T-helper 2 cell treated with Interferon-gamma antibody and Interleukin-4, amounts not matched to agents 5 μg/mL and 100 μg/mL, for 36 hours (primary cell): Measurements from ENCODE around the gene APOA4.
"Not testable (repeated sequence)": the region's sequence is repeated elsewhere in the genome, so short reads cannot be mapped to it uniquely, and the experiment has no call there.

ENCODE experiments used
- DNase-seq: peaks from one replicate; pipeline ENCODE4 v3.0.0; 2021; ENCODE audit warnings: low spot score
- H3K27ac Mint-ChIP-seq: one replicate; pipeline ENCODE4 v1.8.0; 2021; ENCODE audit warnings: mild to moderate bottlenecking, mixed read lengths
- H3K27me3 Mint-ChIP-seq: one replicate; pipeline ENCODE4 v1.8.0; 2021; ENCODE audit warnings: low read depth, mixed read lengths
- H3K36me3 Mint-ChIP-seq: one replicate; pipeline ENCODE4 v1.8.0; 2021; ENCODE audit warnings: low read depth, mixed read lengths
- H3K4me1 Mint-ChIP-seq: one replicate; pipeline ENCODE4 v1.8.0; 2021; ENCODE audit warnings: low read depth, mixed read lengths
- H3K4me3 Mint-ChIP-seq: one replicate; pipeline ENCODE4 v1.8.0; 2022; ENCODE audit warnings: mild to moderate bottlenecking, moderate library complexity, mixed read lengths
- H3K9me3 Mint-ChIP-seq: one replicate; pipeline ENCODE4 v1.8.0; 2021; ENCODE audit warnings: mixed read lengths

Gene APOA4

GRCh38 chr11:116840746-116841296 is 17.7 kb upstream of the APOA4 start:
- no peaks in the 10 kb centered on the region for H3K27me3 Mint-ChIP-seq
- no peaks in the 10 kb centered on the region for H3K9me3 Mint-ChIP-seq
- no peak for DNase-seq
- H3K36me3 Mint-ChIP-seq = peaks cover 4% of the 10 kb centered on the region
- no peak overlapping the region for H3K27ac Mint-ChIP-seq
- no peak overlapping the region for H3K4me3 Mint-ChIP-seq
- peaks cover 8% of the 10 kb centered on the region for H3K4me1 Mint-ChIP-seq

- no peak overlapping the region for H3K27ac Mint-ChIP-seq
- H3K36me3 Mint-ChIP-seq = peaks cover 3% of the 10 kb centered on the region
- no peaks in the 10 kb centered on the region for H3K9me3 Mint-ChIP-seq
Observed at GRCh38 chr11:116840224-116840745, 17.2 kb upstream of the APOA4 start.

GRCh38 chr11:116838321-116839084 is 15.4 kb upstream of the APOA4 start:
- no peak for DNase-seq
- H3K4me3 Mint-ChIP-seq = no peak overlapping the region
- H3K27ac Mint-ChIP-seq = no peak overlapping the region
- no peaks in the 10 kb centered on the region for H3K9me3 Mint-ChIP-seq
- H3K36me3 Mint-ChIP-seq = no peaks in the 10 kb centered on the region
- H3K4me1 Mint-ChIP-seq = peaks cover 14% of the 10 kb centered on the region
- H3K27me3 Mint-ChIP-seq = peaks cover 3% of the 10 kb centered on the region

More at GRCh38 chr11:116840224-116840745, 17.2 kb upstream of the APOA4 start:
- no peaks in the 10 kb centered on the region for H3K27me3 Mint-ChIP-seq
- H3K4me1 Mint-ChIP-seq = peaks cover 10% of the 10 kb centered on the region
- H3K4me3 Mint-ChIP-seq = no peak overlapping the region
- no peak for DNase-seq

GRCh38 chr11:116837231-116838091 is 14.4 kb upstream of the APOA4 start, which contains the start of gene APOA1:
Gene APOA1 (minus strand): TSS chr11:116837622. CDS start chr11:116837387, 235 bp downstream.
- H3K4me3 Mint-ChIP-seq = no peak within 1 kb of the TSS
- H3K27ac Mint-ChIP-seq = no peak within 1 kb of the TSS
- DNase-seq = no peak
- no peaks in the 10 kb centered on the region for H3K9me3 Mint-ChIP-seq
- peaks cover 3% of the 10 kb centered on the region for H3K27me3 Mint-ChIP-seq
- peaks cover 14% of the 10 kb centered on the region for H3K4me1 Mint-ChIP-seq
- no peaks in the 10 kb centered on the region for H3K36me3 Mint-ChIP-seq

GRCh38 chr11:116836632-116836991 is 13.5 kb upstream of the APOA4 start:
- DNase-seq = no peak
- Mint-ChIP-seq H3K4me1 (peaks cover 14% of the 10 kb centered on the region), H3K27me3 (peaks cover 3% of the 10 kb centered on the region), H3K27ac (no peak overlapping the region), H3K4me3 (no peak overlapping the region), H3K9me3 (no peaks in the 10 kb centered on the region), H3K36me3 (no peaks in the 10 kb centered on the region)

- Mint-ChIP-seq H3K27me3 (peaks cover 3% of the 10 kb centered on the region), H3K4me1 (peaks cover 14% of the 10 kb centered on the region), H3K36me3 (no peaks in the 10 kb centered on the region), H3K27ac (peak overlapping the region; percentile 31), H3K4me3 (peak overlapping the region; percentile 71), H3K9me3 (no peaks in the 10 kb centered on the region)
- DNase-seq = peak; percentile 75
Observed at GRCh38 chr11:116835791-116836631, 12.9 kb upstream of the APOA4 start.

GRCh38 chr11:116835042-116835772 is 12.1 kb upstream of the APOA4 start:
- Mint-ChIP-seq H3K27ac (peak overlapping the region; percentile 55), H3K4me3 (peak overlapping the region; percentile 71), H3K9me3 (no peaks in the 10 kb centered on the region), H3K27me3 (peaks cover 3% of the 10 kb centered on the region), H3K4me1 (peaks cover 14% of the 10 kb centered on the region), H3K36me3 (no peaks in the 10 kb centered on the region)
- DNase-seq = no peak

GRCh38 chr11:116834535-116835041 is 11.5 kb upstream of the APOA4 start:
- peak overlapping the region; percentile 55 for H3K27ac Mint-ChIP-seq
- H3K9me3 Mint-ChIP-seq = not testable (repeated sequence)

GRCh38 chr11:116833816-116834534 is 10.9 kb upstream of the APOA4 start:
- no peak for DNase-seq
- Mint-ChIP-seq H3K4me1 (peaks cover 12% of the 10 kb centered on the region), H3K9me3 (no peaks in the 10 kb centered on the region), H3K36me3 (no peaks in the 10 kb centered on the region), H3K27me3 (peaks cover 3% of the 10 kb centered on the region), H3K4me3 (no peak overlapping the region), H3K27ac (no peak overlapping the region)

More at GRCh38 chr11:116834535-116835041, 11.5 kb upstream of the APOA4 start:
- H3K27me3 Mint-ChIP-seq, DNase-seq, H3K36me3 Mint-ChIP-seq: not testable (repeated sequence)
- H3K4me3 Mint-ChIP-seq = peak overlapping the region; percentile 48
- peaks cover 13% of the 10 kb centered on the region for H3K4me1 Mint-ChIP-seq

- DNase-seq = no peak
- H3K4me1 Mint-ChIP-seq = peaks cover 11% of the 10 kb centered on the region
- no peaks in the 10 kb centered on the region for H3K36me3 Mint-ChIP-seq
- H3K27me3 Mint-ChIP-seq = peaks cover 3% of the 10 kb centered on the region
- H3K27ac Mint-ChIP-seq = no peak overlapping the region
- H3K4me3 Mint-ChIP-seq = no peak overlapping the region
- no peaks in the 10 kb centered on the region for H3K9me3 Mint-ChIP-seq
Observed at GRCh38 chr11:116833491-116833815, 10.3 kb upstream of the APOA4 start.

GRCh38 chr11:116832350-116833290 is 9.5 kb upstream of the APOA4 start:
- DNase-seq = no peak
- Mint-ChIP-seq H3K4me3 (no peak overlapping the region), H3K9me3 (no peaks in the 10 kb centered on the region), H3K27me3 (peaks cover 3% of the 10 kb centered on the region), H3K36me3 (no peaks in the 10 kb centered on the region), H3K4me1 (peaks cover 8% of the 10 kb centered on the region), H3K27ac (no peak overlapping the region)
